Sigmoid colon (tissue), 7 donors: Measurements from ENCODE around the gene ZNF208. TPM values are rescaled to one million over a fixed set of nuclear protein-coding genes. Genes with fewer than 3 reads are reported as not detected.
"Not testable (repeated sequence)": the region's sequence is repeated elsewhere in the genome, so short reads cannot be mapped to it uniquely, and the experiment has no call there.

Source experiments
- DNase-seq: peaks from one replicate; pipeline ENCODE4 v3.0.0-alpha.2; 2019
- H3K27ac ChIP-seq, 4 donors: fragments of 200-600 bp; sonication (generic); one replicate each; pipeline ENCODE4 v1.5.1; 2016 to 2019; ENCODE audit warnings: mild to moderate bottlenecking in 1 of 4
- H3K27me3 ChIP-seq, 3 donors: fragments of 200-600 bp; sonication (generic); one replicate each; pipeline ENCODE4 v1.5.1; 2019; ENCODE audit warnings: mild to moderate bottlenecking in 1 of 3
- H3K36me3 ChIP-seq, 4 donors: fragments of 200-600 bp; sonication (generic); one replicate each; pipeline ENCODE4 v1.5.1; 2016 to 2019
- H3K4me1 ChIP-seq, 4 donors: fragments of 200-600 bp; sonication (generic); one replicate each; pipeline ENCODE4 v1.5.1; 2017 to 2019
- H3K4me3 ChIP-seq, 4 donors: fragments of 200-600 bp; sonication (generic); one replicate each; pipeline ENCODE4 v1.5.1; 2017 to 2019; ENCODE audit warnings: mild to moderate bottlenecking in 2 of 4, moderate library complexity in 1 of 4
- H3K9me3 ChIP-seq, 4 donors: fragments of 200-600 bp in 3 of 4; sonication (generic) in 3 of 4; one replicate each; pipeline versions ENCODE4 v1.5.1 to v1.6.1; 2013 to 2019
- EP300 ChIP-seq, 4 donors: sonication (generic); formaldehyde crosslinking; IDR thresholded peaks; one replicate each; pipeline ENCODE4 v1.6.1; 2017; ENCODE audit warnings: antibody characterized with exemption in 4 of 4
- POLR2A ChIP-seq, 2 donors: fragments of 450-650 bp; IDR thresholded peaks; one replicate each; pipeline ENCODE4 v1.6.1; 2016; ENCODE audit warnings: antibody characterized with exemption in 2 of 2, mild to moderate bottlenecking in 2 of 2, moderate library complexity in 2 of 2
- POLR2AphosphoS5 ChIP-seq, 4 donors: sonication (generic); formaldehyde crosslinking; IDR thresholded peaks; one replicate each; pipeline ENCODE4 v1.6.1; 2017; ENCODE audit warnings: antibody characterized with exemption in 4 of 4
- WGBS, 2 donors: extraction: QIAGEN DNeasy Blood & Tissue Kit; methylation state at CpG; one replicate each; pipeline ENCODE4 v1.1.7; 2013; 5-methylcytosine and 5-hydroxymethylcytosine counted together
- intact Hi-C: fragments of 100-400 bp; cut with DNase I; formaldehyde crosslinking; loops from one replicate; pipeline ENCODE4 v1.15.1; 2023
- polyA plus RNA-seq, 3 donors: library from polyadenylated mRNA; stranded (reverse); fragments of 200-250 nt; gene quantifications; one replicate each; pipeline ENCODE4 v1.2.3, GENCODE V29; 2013
- total RNA-seq, 4 donors: library from RNA; depleted of rRNA; stranded (reverse); fragments of >200 nt; gene quantifications; one replicate each; pipeline ENCODE4 v1.1.0, GENCODE V29; 2016
- TF ChIP-seq, protein P1 (sequence below), 4 experiments: fragments of 450-650 bp in 3 of 4; fragments of 200-600 bp in 1 of 4; IDR thresholded peaks; one replicate each; pipeline ENCODE4 v1.5.1; 2016 to 2019; ENCODE audit warnings: antibody characterized with exemption in 4 of 4, mild to moderate bottlenecking in 3 of 4, moderate library complexity in 2 of 4
- donor health status: healthy with polysubstance abuse.
- donor health status: Bipolar disorder and iron deficiency.
- donor health status: healthy.

ZNF208 gene
- total RNA-seq (10 to 100 TPM in 3 of 4 donors, 1 to 10 TPM in 1; 9.5 to 40.2 (median 14.4) TPM), polyA plus RNA-seq (under 1 TPM in 1 of 3 donors, not detected in 2; 0.28 TPM)

DNA sequence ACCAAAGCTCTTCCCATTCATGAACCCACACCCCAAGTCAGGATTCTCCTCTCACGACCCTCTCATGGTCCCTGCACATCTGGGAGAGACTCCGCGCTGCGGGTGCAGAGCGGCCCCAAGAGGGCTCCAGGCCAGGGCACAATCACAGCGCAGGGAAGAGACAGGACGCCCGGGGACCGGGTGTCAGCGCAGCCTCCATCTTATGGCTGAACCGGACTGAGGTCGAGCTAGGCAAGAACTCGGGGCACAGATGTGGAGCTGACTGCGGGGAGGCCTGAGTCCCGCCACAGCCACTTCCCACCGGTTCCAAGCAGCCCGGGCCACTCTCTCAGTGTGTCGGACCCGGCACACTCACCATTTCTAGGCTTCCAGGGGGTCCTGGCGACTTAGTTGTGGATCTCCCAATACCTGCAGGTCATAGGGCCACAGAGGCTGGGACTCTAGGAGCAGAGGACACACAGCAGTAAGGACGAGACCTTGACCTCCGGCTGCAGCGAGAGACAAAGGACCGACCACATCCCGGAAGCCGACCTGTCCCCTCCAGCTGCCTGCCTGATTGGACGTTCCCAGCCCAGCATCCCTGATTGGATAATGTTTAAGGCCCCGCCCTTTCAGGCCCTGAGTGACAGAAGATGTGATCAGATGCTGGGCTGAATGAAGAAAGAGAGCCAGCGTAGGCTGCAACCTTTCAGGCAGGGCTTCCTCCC is at the start of gene ZNF208:
Gene ZNF208, minus strand, starts transcription at position 507 of the 707 bp plus-strand sequence. Its CDS starts 149 bp downstream, at position 358.
- TF ChIP-seq POLR2A (IDR thresholded peaks at IDR 0.05) (peak in 1 of 2 donors; percentile 14), POLR2AphosphoS5 (IDR thresholded peaks at IDR 0.05) (peak; percentile 42 to 84 (median 74))
- Histone ChIP-seq H3K27ac (peak within 1 kb of the TSS; percentile 55 to 81 (median 71)), H3K4me3 (peak within 1 kb of the TSS; percentile 35 to 62 (median 52)), H3K9me3 (peaks cover 0 to 14% (median 0%) of the 10 kb centered on the region in 4 donors)
- WGBS, 2 donors = 9 to 28% methylated on average over 29 of the region's 29 CpGs
- H3K36me3 ChIP-seq, H3K4me1 ChIP-seq, H3K27me3 ChIP-seq, intact Hi-C loops: not testable (repeated sequence)
- peak; percentile 82 for DNase-seq

DNA sequence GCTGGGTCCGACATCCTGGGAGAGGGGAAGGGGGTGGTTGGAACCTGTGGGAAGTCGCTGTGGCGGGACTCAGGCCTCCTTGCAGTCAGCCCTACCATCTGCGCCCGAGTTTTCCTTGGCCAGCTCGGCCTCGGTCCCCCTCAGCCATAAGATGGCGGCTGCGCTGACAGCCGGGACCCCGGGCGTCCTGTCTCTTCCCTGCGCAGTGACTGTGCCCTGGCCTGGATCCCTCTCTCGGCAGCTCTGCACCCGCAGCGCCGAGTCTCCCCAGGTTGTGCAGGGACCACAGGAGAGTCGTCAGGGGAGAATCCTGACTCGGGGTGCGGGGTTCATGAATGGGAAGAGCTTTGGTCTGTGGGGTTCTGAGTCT is 41.9 kb upstream of the ZNF208 start:
- DNase-seq = peak; percentile 59
- intact Hi-C loops = no loop called here
- H3K36me3 ChIP-seq = no peaks in the 10 kb centered on the region
- H3K9me3 ChIP-seq = no peaks in the 10 kb centered on the region
- H3K4me3 ChIP-seq = peak overlapping the region; percentile 56 to 72 (median 60)
- WGBS, 2 donors = 2 to 16% methylated on average over 20 of the region's 20 CpGs
- H3K4me1 ChIP-seq = peaks cover 0 to 14% (median 0%) of the 10 kb centered on the region in 4 donors
- TF ChIP-seq POLR2AphosphoS5 (IDR thresholded peaks at IDR 0.05) = no peak
- no peak for TF ChIP-seq EP300 (IDR thresholded peaks at IDR 0.05)
- TF ChIP-seq, protein P1, sequence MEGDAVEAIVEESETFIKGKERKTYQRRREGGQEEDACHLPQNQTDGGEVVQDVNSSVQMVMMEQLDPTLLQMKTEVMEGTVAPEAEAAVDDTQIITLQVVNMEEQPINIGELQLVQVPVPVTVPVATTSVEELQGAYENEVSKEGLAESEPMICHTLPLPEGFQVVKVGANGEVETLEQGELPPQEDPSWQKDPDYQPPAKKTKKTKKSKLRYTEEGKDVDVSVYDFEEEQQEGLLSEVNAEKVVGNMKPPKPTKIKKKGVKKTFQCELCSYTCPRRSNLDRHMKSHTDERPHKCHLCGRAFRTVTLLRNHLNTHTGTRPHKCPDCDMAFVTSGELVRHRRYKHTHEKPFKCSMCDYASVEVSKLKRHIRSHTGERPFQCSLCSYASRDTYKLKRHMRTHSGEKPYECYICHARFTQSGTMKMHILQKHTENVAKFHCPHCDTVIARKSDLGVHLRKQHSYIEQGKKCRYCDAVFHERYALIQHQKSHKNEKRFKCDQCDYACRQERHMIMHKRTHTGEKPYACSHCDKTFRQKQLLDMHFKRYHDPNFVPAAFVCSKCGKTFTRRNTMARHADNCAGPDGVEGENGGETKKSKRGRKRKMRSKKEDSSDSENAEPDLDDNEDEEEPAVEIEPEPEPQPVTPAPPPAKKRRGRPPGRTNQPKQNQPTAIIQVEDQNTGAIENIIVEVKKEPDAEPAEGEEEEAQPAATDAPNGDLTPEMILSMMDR (IDR thresholded peaks at IDR 0.05) = no peak
- TF ChIP-seq POLR2A (IDR thresholded peaks at IDR 0.05) = no peak
- peak overlapping the region; percentile 32 to 74 (median 50) for H3K27ac ChIP-seq
- no peaks in the 10 kb centered on the region for H3K27me3 ChIP-seq

DNA sequence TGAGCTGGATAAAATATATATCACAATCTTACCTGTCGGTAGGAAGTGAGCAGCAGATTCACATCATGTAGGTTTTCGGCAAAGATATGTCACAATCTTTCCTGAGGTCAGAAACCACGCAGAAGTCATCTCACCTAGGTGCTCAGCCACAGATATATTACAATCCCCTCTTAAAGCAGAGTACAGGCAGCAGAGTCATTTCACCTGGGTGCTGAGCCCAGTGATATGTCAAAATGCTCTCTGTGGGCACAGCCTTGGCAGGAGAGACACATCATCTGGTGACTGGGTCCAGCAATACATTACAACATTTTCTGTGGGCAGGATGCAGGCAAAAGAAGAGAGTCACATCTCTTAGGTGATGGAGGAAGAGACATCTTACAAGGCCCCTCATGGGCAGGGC is 30.4 kb upstream of the ZNF208 start:
- DNase-seq, H3K4me1 ChIP-seq, intact Hi-C loops, H3K9me3 ChIP-seq, H3K27me3 ChIP-seq, H3K36me3 ChIP-seq, H3K4me3 ChIP-seq, H3K27ac ChIP-seq: not testable (repeated sequence)
- WGBS, 2 donors = 64 to 85% methylated on average over 3 of the region's 3 CpGs

GRCh38 chr19:22030680-22031079 is 19.9 kb upstream of the ZNF208 start:
- no peak for DNase-seq
- Histone ChIP-seq H3K36me3 (no peaks in the 10 kb centered on the region), H3K4me3 (no peak overlapping the region), H3K27ac (no peak overlapping the region), H3K9me3 (peaks cover 0 to 5% (median 0%) of the 10 kb centered on the region in 4 donors), H3K27me3 (no peaks in the 10 kb centered on the region), H3K4me1 (no peaks in the 10 kb centered on the region)
- TF ChIP-seq, protein P1 (IDR thresholded peaks at IDR 0.05) = no peak
- TF ChIP-seq POLR2AphosphoS5 (IDR thresholded peaks at IDR 0.05) (no peak), EP300 (IDR thresholded peaks at IDR 0.05) (no peak), POLR2A (IDR thresholded peaks at IDR 0.05) (no peak)
- intact Hi-C loops = no loop called here

DNA sequence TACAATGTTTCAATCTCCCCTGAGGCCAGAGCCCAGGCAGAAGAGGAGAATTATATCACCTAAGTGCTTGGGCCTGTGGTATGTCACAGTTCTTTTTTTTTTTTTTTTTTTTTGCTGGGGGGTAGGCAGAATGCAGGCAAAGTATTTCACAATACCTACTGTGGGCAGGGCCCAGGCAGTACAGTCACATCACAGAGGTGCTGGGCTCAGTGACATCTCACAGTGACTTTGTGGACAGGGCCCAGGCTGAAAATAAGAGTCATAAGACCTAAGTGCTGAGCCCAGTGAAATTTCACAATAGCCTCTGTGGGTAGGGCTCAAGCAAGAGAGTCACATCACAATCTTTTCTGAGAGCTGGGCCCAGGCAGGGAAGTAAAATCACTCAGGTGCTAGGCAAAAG is 15.9 kb upstream of the ZNF208 start:
- intact Hi-C loops = no loop called here
- Histone ChIP-seq H3K27me3 (no peaks in the 10 kb centered on the region), H3K4me1 (no peaks in the 10 kb centered on the region), H3K9me3 (peaks cover 0 to 14% (median 0%) of the 10 kb centered on the region in 4 donors), H3K27ac (no peak overlapping the region), H3K36me3 (no peaks in the 10 kb centered on the region), H3K4me3 (no peak overlapping the region)
- no peak for DNase-seq
- TF ChIP-seq POLR2AphosphoS5 (IDR thresholded peaks at IDR 0.05) (no peak), EP300 (IDR thresholded peaks at IDR 0.05) (no peak), POLR2A (IDR thresholded peaks at IDR 0.05) (no peak)
- TF ChIP-seq, protein P1 (IDR thresholded peaks at IDR 0.05) = no peak

DNA sequence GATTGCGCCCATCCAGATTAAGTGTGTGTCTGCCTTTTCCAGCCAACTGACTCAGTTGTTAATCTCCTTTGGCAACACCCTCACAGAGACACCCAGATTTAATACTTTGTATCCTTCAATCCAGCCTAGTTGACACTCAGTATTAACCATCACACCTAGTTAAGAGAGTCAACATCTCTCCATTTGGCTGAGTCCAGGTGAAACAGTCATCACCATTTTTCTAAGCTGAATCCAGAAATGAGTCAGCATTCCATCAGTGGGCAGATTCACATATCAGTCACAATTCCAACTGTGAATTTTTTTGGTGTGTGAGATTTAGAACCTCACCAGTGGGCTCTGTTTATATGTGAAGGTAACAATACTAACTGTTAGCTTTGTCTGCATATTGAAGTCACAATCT is 14.8 kb upstream of the ZNF208 start:
- intact Hi-C loops, H3K27ac ChIP-seq: not testable (repeated sequence)
- 83 to 93% methylated on average over 1 of the region's 1 CpG for WGBS, 2 donors

More for the DNA sequence above, 14.8 kb upstream of the ZNF208 start:
- H3K4me3 ChIP-seq, H3K27me3 ChIP-seq, H3K36me3 ChIP-seq, DNase-seq, H3K4me1 ChIP-seq: not testable (repeated sequence)
- H3K9me3 ChIP-seq = peaks cover 0 to 11% (median 0%) of the 10 kb centered on the region in 4 donors
